Neural cell (in vitro differentiated cells): ENCODE results near the gene STAT3. TPM values are rescaled to one million over a fixed set of nuclear protein-coding genes. Genes with fewer than 3 reads are reported as not detected.

Experiments
- H2AFZ ChIP-seq: fragments of 200-600, 300-800 bp; sonication (generic), shearing (Covaris generic); 2 replicates; pipeline ENCODE4 v1.6.0; 2014; ENCODE audit warnings: low read depth, mild to moderate bottlenecking, antibody characterized with exemption, low read length, moderate library complexity
- H3F3A ChIP-seq: fragments of 200-600 bp; shearing (Covaris generic); 2 replicates; pipeline ENCODE4 v1.6.1; 2016; ENCODE audit warnings: mild to moderate bottlenecking, moderate library complexity, mixed read lengths, antibody characterized with exemption, low read length; ENCODE audit not compliant: insufficient read depth, poor library complexity, severe bottlenecking
- H3K27ac ChIP-seq: fragments of 200-600, 300-800 bp; sonication (generic), shearing (Covaris generic); 2 replicates; pipeline ENCODE4 v1.5.1; 2014; ENCODE audit warnings: mild to moderate bottlenecking, low read length, moderate library complexity
- H3K27me3 ChIP-seq: fragments of 300-800, 200-600 bp; sonication (generic), shearing (Covaris generic); 2 replicates; pipeline ENCODE4 v1.6.0; 2014; ENCODE audit warnings: mild to moderate bottlenecking, low read depth, low read length, moderate library complexity; ENCODE audit not compliant: insufficient read depth
- H3K36me3 ChIP-seq: fragments of 300-800, 200-600 bp; sonication (generic), shearing (Covaris generic); 2 replicates; pipeline ENCODE4 v1.5.1; 2014; ENCODE audit warnings: mild to moderate bottlenecking, antibody characterized with exemption, low read length, moderate library complexity; ENCODE audit not compliant: insufficient read depth
- H3K4me2 ChIP-seq: fragments of 300-800, 200-600 bp; sonication (generic), shearing (Covaris generic); 2 replicates; pipeline ENCODE4 v1.6.0; 2014; ENCODE audit warnings: mild to moderate bottlenecking, low read length
- H3K4me3 ChIP-seq: fragments of 300-800, 200-600 bp; sonication (generic), shearing (Covaris generic); 2 replicates; pipeline ENCODE4 v1.5.1; 2014; ENCODE audit warnings: mild to moderate bottlenecking, low read length, moderate library complexity
- H3K79me2 ChIP-seq: fragments of 200-600 bp; shearing (Covaris generic); replicated peaks from 2 replicates; pipeline ENCODE4 v1.6.0; 2014; ENCODE audit warnings: mild to moderate bottlenecking, low read length, moderate library complexity; ENCODE audit not compliant: insufficient read depth
- H3K9ac ChIP-seq: fragments of 300-800, 200-600 bp; sonication (generic), shearing (Covaris generic); 2 replicates; pipeline ENCODE4 v1.6.1; 2016; ENCODE audit warnings: mild to moderate bottlenecking, low read length, mixed read lengths
- H3K9me2 ChIP-seq: fragments of 200-600 bp; shearing (Covaris generic); 2 replicates; pipeline ENCODE4 v1.6.1; 2016; ENCODE audit warnings: mild to moderate bottlenecking, low read length, mixed read lengths; ENCODE audit not compliant: insufficient read depth
- H3K9me3 ChIP-seq: fragments of 200-600, 300-800 bp; sonication (generic), shearing (Covaris generic); 2 replicates; pipeline ENCODE4 v1.6.1; 2016; ENCODE audit warnings: mild to moderate bottlenecking, mixed run types, low read length, moderate library complexity, mixed read lengths
- H4K20me1 ChIP-seq: fragments of 200-600 bp; shearing (Covaris generic); 2 replicates; pipeline ENCODE4 v1.6.1; 2016; ENCODE audit warnings: mild to moderate bottlenecking, mixed run types; ENCODE audit not compliant: insufficient read depth
- CTCF ChIP-seq: fragments of 450-650 bp; IDR thresholded peaks from 2 replicates; pipeline ENCODE4 v1.5.1; 2014; ENCODE audit warnings: antibody characterized with exemption, mild to moderate bottlenecking, moderate library complexity; ENCODE audit not compliant: poor library complexity, severe bottlenecking
- EP300 ChIP-seq: fragments of 450-650 bp; conservative IDR thresholded peaks from 2 replicates; pipeline ENCODE4 v1.6.1; 2014; ENCODE audit warnings: antibody characterized with exemption, mild to moderate bottlenecking, moderate library complexity; ENCODE audit not compliant: poor library complexity, severe bottlenecking
- EZH2 ChIP-seq: fragments of 200-600, 300-800 bp; shearing (Covaris generic), sonication (generic); IDR thresholded peaks from 2 replicates; pipeline ENCODE4 v1.6.1; 2014; ENCODE audit warnings: antibody characterized with exemption, low read length, borderline replicate concordance, mild to moderate bottlenecking; ENCODE audit not compliant: insufficient read depth, poor library complexity, severe bottlenecking
- MXI1 ChIP-seq: fragments of 450-650 bp; conservative IDR thresholded peaks from 2 replicates; pipeline ENCODE4 v1.6.1; 2014; ENCODE audit warnings: antibody characterized with exemption, mild to moderate bottlenecking; ENCODE audit not compliant: poor library complexity, severe bottlenecking
- POLR2AphosphoS5 ChIP-seq: IDR thresholded peaks from 2 replicates; pipeline ENCODE4 v1.6.1; 2012
- RAD21 ChIP-seq: fragments of 450-650 bp; conservative IDR thresholded peaks from 2 replicates; pipeline ENCODE4 v1.6.1; 2014; ENCODE audit warnings: antibody characterized with exemption, mild to moderate bottlenecking, moderate library complexity
- SMC3 ChIP-seq: fragments of 450-650 bp; conservative IDR thresholded peaks from 2 replicates; pipeline ENCODE4 v1.6.1; 2014; ENCODE audit warnings: antibody characterized with exemption, mild to moderate bottlenecking, moderate library complexity; ENCODE audit not compliant: poor library complexity
- TAF1 ChIP-seq: IDR thresholded peaks from 2 replicates; pipeline ENCODE4 v1.6.1; 2012; ENCODE audit warnings: low read depth
- polyA plus RNA-seq: library from polyadenylated mRNA; depleted of rRNA; stranded (reverse); fragments of >200 nt; gene quantifications from 2 replicates; pipeline ENCODE4 v1.2.3, GENCODE V29; 2014
- TF ChIP-seq, protein P1 (sequence below): IDR thresholded peaks from 2 replicates; pipeline ENCODE4 v1.6.1; 2012; ENCODE audit warnings: borderline replicate concordance

STAT3 gene
- polyA plus RNA-seq, 1 donor from 2014 or later, result 24.2 TPM

DNA sequence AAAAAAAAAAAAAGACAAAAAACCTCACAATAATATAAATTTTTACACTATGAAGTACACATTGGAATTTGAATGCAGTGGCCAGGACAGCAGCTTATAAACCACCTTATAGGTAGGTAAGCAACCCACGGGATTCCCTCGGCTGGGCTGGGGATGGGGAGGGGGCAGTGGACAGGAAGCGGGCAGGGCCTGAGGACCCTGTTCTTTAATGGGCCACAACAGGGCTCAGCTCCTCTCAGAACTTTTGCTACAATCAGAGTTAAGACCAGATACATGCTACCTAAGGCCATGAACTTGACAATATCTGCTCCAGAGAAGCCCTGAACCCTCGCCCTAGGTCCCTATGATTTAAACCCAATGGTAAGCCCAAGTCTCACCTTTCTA lies 74.9 kb downstream of the STAT3 start:
- no peak for TF ChIP-seq EP300
- TF ChIP-seq, protein P1, sequence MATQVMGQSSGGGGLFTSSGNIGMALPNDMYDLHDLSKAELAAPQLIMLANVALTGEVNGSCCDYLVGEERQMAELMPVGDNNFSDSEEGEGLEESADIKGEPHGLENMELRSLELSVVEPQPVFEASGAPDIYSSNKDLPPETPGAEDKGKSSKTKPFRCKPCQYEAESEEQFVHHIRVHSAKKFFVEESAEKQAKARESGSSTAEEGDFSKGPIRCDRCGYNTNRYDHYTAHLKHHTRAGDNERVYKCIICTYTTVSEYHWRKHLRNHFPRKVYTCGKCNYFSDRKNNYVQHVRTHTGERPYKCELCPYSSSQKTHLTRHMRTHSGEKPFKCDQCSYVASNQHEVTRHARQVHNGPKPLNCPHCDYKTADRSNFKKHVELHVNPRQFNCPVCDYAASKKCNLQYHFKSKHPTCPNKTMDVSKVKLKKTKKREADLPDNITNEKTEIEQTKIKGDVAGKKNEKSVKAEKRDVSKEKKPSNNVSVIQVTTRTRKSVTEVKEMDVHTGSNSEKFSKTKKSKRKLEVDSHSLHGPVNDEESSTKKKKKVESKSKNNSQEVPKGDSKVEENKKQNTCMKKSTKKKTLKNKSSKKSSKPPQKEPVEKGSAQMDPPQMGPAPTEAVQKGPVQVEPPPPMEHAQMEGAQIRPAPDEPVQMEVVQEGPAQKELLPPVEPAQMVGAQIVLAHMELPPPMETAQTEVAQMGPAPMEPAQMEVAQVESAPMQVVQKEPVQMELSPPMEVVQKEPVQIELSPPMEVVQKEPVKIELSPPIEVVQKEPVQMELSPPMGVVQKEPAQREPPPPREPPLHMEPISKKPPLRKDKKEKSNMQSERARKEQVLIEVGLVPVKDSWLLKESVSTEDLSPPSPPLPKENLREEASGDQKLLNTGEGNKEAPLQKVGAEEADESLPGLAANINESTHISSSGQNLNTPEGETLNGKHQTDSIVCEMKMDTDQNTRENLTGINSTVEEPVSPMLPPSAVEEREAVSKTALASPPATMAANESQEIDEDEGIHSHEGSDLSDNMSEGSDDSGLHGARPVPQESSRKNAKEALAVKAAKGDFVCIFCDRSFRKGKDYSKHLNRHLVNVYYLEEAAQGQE, result no peak

GRCh38 chr17:42312285-42313130 lies 75.7 kb downstream of the STAT3 start:
- no peak overlapping the region for H2AFZ ChIP-seq
- no peaks in the 10 kb centered on the region for H3K79me2 ChIP-seq
- H3K9ac ChIP-seq, result peak overlapping the region; percentile 29
- H4K20me1 ChIP-seq, result no peaks in the 10 kb centered on the region
- peak overlapping the region; percentile 54 for H3K4me3 ChIP-seq
- no peak overlapping the region for H3K27ac ChIP-seq
- no peak overlapping the region for H3K4me2 ChIP-seq
- H3K27me3 ChIP-seq, result no peaks in the 10 kb centered on the region
- no peaks in the 10 kb centered on the region for H3K9me2 ChIP-seq
- no peaks in the 10 kb centered on the region for H3K36me3 ChIP-seq
- TF ChIP-seq SMC3 (peak; percentile 62), CTCF (peak; percentile 73), POLR2AphosphoS5 (peak; percentile 35), RAD21 (peak; percentile 67), MXI1 (no peak), EZH2 (no peak), EP300 (no peak), TAF1 (no peak)
- TF ChIP-seq, protein P1, result no peak
- no peaks in the 10 kb centered on the region for H3K9me3 ChIP-seq
- H3F3A ChIP-seq, result no peaks in the 10 kb centered on the region

More for the DNA sequence above, 74.9 kb downstream of the STAT3 start:
- no peak overlapping the region for H3K4me2 ChIP-seq
- H3K4me3 ChIP-seq, result no peak overlapping the region
- H3K27ac ChIP-seq, result no peak overlapping the region
- H3K36me3 ChIP-seq, result no peaks in the 10 kb centered on the region
- H3K79me2 ChIP-seq, result no peaks in the 10 kb centered on the region
- no peaks in the 10 kb centered on the region for H3F3A ChIP-seq
- no peaks in the 10 kb centered on the region for H4K20me1 ChIP-seq
- no peaks in the 10 kb centered on the region for H3K9me3 ChIP-seq
- H3K27me3 ChIP-seq, result no peaks in the 10 kb centered on the region
- no peak overlapping the region for H2AFZ ChIP-seq
- no peaks in the 10 kb centered on the region for H3K9me2 ChIP-seq
- no peak overlapping the region for H3K9ac ChIP-seq
